IMR-90 (cell line): ENCODE measurements around the gene SSH2. TPM values are rescaled to one million over a fixed set of nuclear protein-coding genes. Genes with fewer than 3 reads are reported as not detected.
A peak's percentile ranks its signal among the peaks of the same experiment; 100 is the strongest.

Experiments used
- ATAC-seq: fragments of 200-7000 bp; cut with Tn5 transposase; 2 replicates; pipeline ENCODE4 v1.9.1; 2020; ENCODE audit warnings: low read depth, mild to moderate bottlenecking, moderate library complexity
- BruUV-seq: library from RNA; stranded (reverse); fragments of 400-500 nt; replicated peaks from 2 replicates; lab custom pipeline; 2021; lab: Mats Ljungman, UMichigan
- CTCF ChIA-PET: fragments of 300-600 bp; formaldehyde crosslinking; extraction: SDS; loops from one replicate; lab custom pipeline; 2021; ENCODE audit warnings: antibody characterized with exemption; lab: Yijun Ruan, JAX
- POLR2A ChIA-PET: fragments of 300-600 bp; sonication (Branson Sonifier 250); formaldehyde crosslinking; loops from one replicate; lab custom pipeline; 2022; ENCODE audit warnings: antibody characterized with exemption; ENCODE audit not compliant: unreplicated experiment; lab: Charles Lee
- DNase-seq: peaks from one replicate; pipeline ENCODE4 v3.0.0; 2013
- H2AFZ ChIP-seq: replicated peaks from 2 replicates; pipeline ENCODE3; 2013; ENCODE audit warnings: low read length, mild to moderate bottlenecking; ENCODE audit not compliant: poor library complexity
- H2AK5ac ChIP-seq: 2 replicates; pipeline ENCODE4 v1.6.1; 2013; ENCODE audit warnings: low read depth, low read length, inconsistent platforms
- H2AK9ac ChIP-seq: replicated peaks from 2 replicates; pipeline ENCODE3; 2013; ENCODE audit warnings: mild to moderate bottlenecking, low read depth, low read length, moderate library complexity; ENCODE audit not compliant: poor library complexity
- H2BK120ac ChIP-seq: 2 replicates; pipeline ENCODE4 v1.6.1; 2013; ENCODE audit warnings: low read depth, low read length, inconsistent platforms
- H2BK15ac ChIP-seq: 3 replicates; pipeline ENCODE4 v1.6.1; 2013; ENCODE audit warnings: low read depth, low read length, inconsistent platforms
- H2BK20ac ChIP-seq: 2 replicates; pipeline ENCODE4 v1.6.1; 2013; ENCODE audit warnings: low read depth, mild to moderate bottlenecking, inconsistent platforms, low read length, moderate library complexity
- H2BK5ac ChIP-seq: 2 replicates; pipeline ENCODE4 v1.6.1; 2013; ENCODE audit warnings: mild to moderate bottlenecking, low read depth, low read length, inconsistent platforms; ENCODE audit not compliant: poor library complexity, severe bottlenecking
- H3K14ac ChIP-seq: replicated peaks from 2 replicates; pipeline ENCODE4 v1.6.1; 2013; ENCODE audit warnings: low read depth, low read length, inconsistent platforms
- H3K18ac ChIP-seq: 2 replicates; pipeline ENCODE4 v1.6.1; 2013; ENCODE audit warnings: low read depth, low read length, control low read depth
- H3K23ac ChIP-seq: 2 replicates; pipeline ENCODE4 v1.6.1; 2013; ENCODE audit warnings: low read depth, low read length, inconsistent platforms
- H3K27ac ChIP-seq: 2 replicates; pipeline ENCODE4 v1.5.1; 2013; ENCODE audit warnings: mild to moderate bottlenecking, control low read depth, low read length; ENCODE audit not compliant: insufficient read depth
- H3K27me3 ChIP-seq: 2 replicates; pipeline ENCODE4 v1.6.1; 2013; ENCODE audit warnings: low read length; ENCODE audit not compliant: control insufficient read depth, insufficient read depth
- H3K36me3 ChIP-seq: 2 replicates; pipeline ENCODE4 v1.6.1; 2013; ENCODE audit warnings: low read length, mixed read lengths; ENCODE audit not compliant: control insufficient read depth, insufficient read depth
- H3K4ac ChIP-seq: 2 replicates; pipeline ENCODE4 v1.6.1; 2013; ENCODE audit warnings: low read depth, low read length, inconsistent platforms
- H3K4me1 ChIP-seq: 2 replicates; pipeline ENCODE4 v1.6.1; 2013; ENCODE audit warnings: low read length, mixed read lengths; ENCODE audit not compliant: control insufficient read depth, insufficient read depth
- H3K4me2 ChIP-seq: 2 replicates; pipeline ENCODE4 v1.6.1; 2013; ENCODE audit warnings: low read depth, mild to moderate bottlenecking, control low read depth, low read length, moderate library complexity
- H3K4me3 ChIP-seq: 2 replicates; pipeline ENCODE4 v1.5.1; 2013; ENCODE audit warnings: low read depth, mild to moderate bottlenecking, control low read depth, low read length, moderate library complexity; ENCODE audit not compliant: insufficient read depth
- H3K56ac ChIP-seq: 2 replicates; pipeline ENCODE4 v1.6.1; 2013; ENCODE audit warnings: low read length, inconsistent platforms; ENCODE audit not compliant: insufficient read depth; ENCODE audit errors: extremely low read depth
- H3K79me1 ChIP-seq, 2 experiments: 2 replicates each; pipeline ENCODE4 v1.6.1; 2013; ENCODE audit warnings: low read length in 2 of 2, inconsistent platforms in 1 of 2, low read depth in 1 of 2
- H3K9ac ChIP-seq: 2 replicates; pipeline ENCODE4 v1.6.1; 2013; ENCODE audit warnings: low read depth, low read length, control low read depth
- H3K9me1 ChIP-seq: 2 replicates; pipeline ENCODE4 v1.6.1; 2013; ENCODE audit warnings: low read length, inconsistent platforms; ENCODE audit not compliant: insufficient read depth
- H3K9me3 ChIP-seq: 2 replicates; pipeline ENCODE4 v1.6.1; 2013; ENCODE audit warnings: low read length; ENCODE audit not compliant: control insufficient read depth, insufficient read depth
- H4K20me1 ChIP-seq: 2 replicates; pipeline ENCODE4 v1.6.1; 2013; ENCODE audit warnings: low read length, inconsistent platforms; ENCODE audit not compliant: insufficient read depth
- H4K5ac ChIP-seq: 2 replicates; pipeline ENCODE4 v1.6.1; 2013; ENCODE audit warnings: mild to moderate bottlenecking, low read depth, low read length, control low read depth
- H4K8ac ChIP-seq, 2 experiments: 2 replicates each; pipeline ENCODE4 v1.6.1; 2013; ENCODE audit warnings: low read depth in 2 of 2, low read length in 2 of 2, control low read depth in 1 of 2, inconsistent platforms in 1 of 2
- H4K91ac ChIP-seq: 2 replicates; pipeline ENCODE4 v1.6.1; 2013; ENCODE audit warnings: low read depth, low read length, inconsistent platforms; ENCODE audit not compliant: insufficient read depth
- BHLHE40 ChIP-seq: fragments of 150-350 bp; IDR thresholded peaks from 2 replicates; pipeline ENCODE4 v1.6.1; 2016; ENCODE audit warnings: mild to moderate bottlenecking, low read depth, low read length
- CEBPB ChIP-seq: IDR thresholded peaks from 2 replicates; pipeline ENCODE4 v1.6.1; 2012; ENCODE audit warnings: low read depth, low read length, improper control_type of control experiment
- CHD1 ChIP-seq: IDR thresholded peaks from 2 replicates; pipeline ENCODE4 v1.6.1; 2012; ENCODE audit warnings: low read depth, low read length, improper control_type of control experiment
- MAFK ChIP-seq: IDR thresholded peaks from 2 replicates; pipeline ENCODE4 v1.6.1; 2012; ENCODE audit warnings: low read depth, low read length, improper control_type of control experiment
- MAZ ChIP-seq: IDR thresholded peaks from 2 replicates; pipeline ENCODE4 v1.6.1; 2012; ENCODE audit warnings: low read depth, mild to moderate bottlenecking, low read length, improper control_type of control experiment, moderate library complexity, borderline replicate concordance
- MXI1 ChIP-seq: IDR thresholded peaks from 2 replicates; pipeline ENCODE4 v1.6.1; 2012; ENCODE audit warnings: low read depth, mild to moderate bottlenecking, low read length, moderate library complexity, borderline replicate concordance
- NFE2L2 ChIP-seq: fragments of 150-350 bp; IDR thresholded peaks from 2 replicates; pipeline ENCODE4 v1.6.1; 2016; ENCODE audit warnings: low read depth, mild to moderate bottlenecking, low read length
- POLR2A ChIP-seq: IDR thresholded peaks from 2 replicates; pipeline ENCODE4 v1.6.1; 2012; ENCODE audit warnings: mild to moderate bottlenecking, low read depth, low read length
- RAD21 ChIP-seq: IDR thresholded peaks from 2 replicates; pipeline ENCODE4 v1.6.1; 2012; ENCODE audit warnings: low read length, improper control_type of control experiment
- RCOR1 ChIP-seq: IDR thresholded peaks from 2 replicates; pipeline ENCODE4 v1.6.1; 2012; ENCODE audit warnings: mild to moderate bottlenecking, low read length, improper control_type of control experiment; ENCODE audit not compliant: insufficient replicate concordance
- RFX5 ChIP-seq: IDR thresholded peaks from 2 replicates; pipeline ENCODE4 v1.8.0; 2012; ENCODE audit warnings: low read depth, mild to moderate bottlenecking, low read length, moderate library complexity
- SMC3 ChIP-seq: fragments of 150-350 bp; IDR thresholded peaks from 2 replicates; pipeline ENCODE4 v1.6.1; 2016; ENCODE audit warnings: low read depth, mild to moderate bottlenecking, antibody characterized with exemption, low read length, moderate library complexity
- WGBS, 2 experiments: methylation state at CpG; one replicate each; pipeline versions ENCODE4 v1.1.5 to v1.1.7; 2013; ENCODE audit warnings: missing lambda C conversion rate in 2 of 2; ENCODE audit not compliant: insufficient read length in 1 of 2; ENCODE audit errors: extremely low coverage in 2 of 2; 5-methylcytosine and 5-hydroxymethylcytosine counted together
- dilution Hi-C: fragments of 300-500 bp; cut with HindIII; formaldehyde crosslinking; loops from one replicate; pipeline ENCODE4 v1.14.3; 2018; ENCODE audit warnings: low sequenced_read_pairs; ENCODE audit not compliant: unreplicated experiment
- in situ Hi-C: fragments of 300-500 bp; cut with MboI; formaldehyde crosslinking; loops from 3 replicates; pipeline ENCODE4 v1.14.3; 2019; ENCODE audit warnings: low sequenced_read_pairs, inconsistent platforms, mixed read lengths
- intact Hi-C: fragments of 100-400 bp; cut with micrococcal nuclease; formaldehyde crosslinking; loops from 2 replicates; pipeline ENCODE4 v1.10.0; 2022
- polyA plus RNA-seq, 3 experiments: library from polyadenylated mRNA; depleted of rRNA; stranded (reverse); fragments of >200 nt; gene quantifications; 2 replicates each; pipeline ENCODE4 v1.2.3, GENCODE V29; 2012; ENCODE audit warnings: low replicate concordance in 1 of 3
- total RNA-seq: library from RNA; depleted of rRNA; stranded (reverse); fragments of >200 nt; gene quantifications from 2 replicates; pipeline ENCODE4 v1.2.3, GENCODE V29; 2012
- TF ChIP-seq, protein P1 (sequence below): fragments of 150-350 bp; IDR thresholded peaks from 2 replicates; pipeline ENCODE4 v1.6.1; 2016; ENCODE audit warnings: low read depth, mild to moderate bottlenecking, low read length, moderate library complexity, borderline replicate concordance
- TF ChIP-seq, protein P2 (sequence below): fragments of 150-350 bp; IDR thresholded peaks from 2 replicates; pipeline ENCODE4 v1.6.1; 2017; ENCODE audit warnings: mild to moderate bottlenecking, antibody characterized with exemption, low read length, low read depth

The SSH2 gene
- total and polyA plus RNA-seq, 2 of the 4 experiments (the other 2 are of a cell fraction), result 9.3 TPM

DNA sequence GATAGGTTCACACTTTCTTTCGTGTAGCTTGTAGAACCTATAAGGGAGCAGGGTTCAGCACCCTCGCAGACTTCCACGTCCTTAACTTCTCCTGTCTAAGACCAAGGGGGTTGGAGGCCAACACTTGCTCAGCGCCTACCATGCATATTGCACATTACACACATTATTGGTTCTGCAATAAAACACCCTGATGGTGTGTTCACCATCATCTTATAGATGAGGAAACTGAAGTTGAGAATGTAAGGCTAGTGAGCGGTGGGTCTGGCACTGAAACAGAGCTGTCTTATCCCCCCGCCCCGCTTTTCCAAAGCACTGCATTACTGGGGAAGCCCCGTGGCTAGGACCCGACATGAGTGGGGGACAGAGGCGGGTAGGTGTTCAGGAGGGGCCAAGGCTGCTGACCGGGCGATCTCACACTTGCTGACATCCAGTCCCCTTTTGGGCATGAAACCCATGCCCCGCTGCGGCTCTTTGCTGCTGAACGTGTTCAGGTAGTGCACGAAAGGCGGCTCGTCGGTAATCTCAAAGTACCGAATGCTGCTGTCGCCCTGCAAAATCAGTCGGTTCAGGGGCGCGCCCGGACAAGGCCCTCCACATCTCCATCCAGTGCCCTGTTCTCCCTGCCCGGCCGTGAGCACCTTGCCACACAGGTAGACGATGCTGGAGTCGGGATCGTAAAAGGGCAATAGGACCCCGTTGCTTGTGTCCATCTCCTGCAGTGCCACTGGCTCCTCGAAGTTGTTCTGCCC, 313.6 kb downstream of the SSH2 start:
- no peak overlapping the region for H3K27ac ChIP-seq
- no peak overlapping the region for H3K23ac ChIP-seq
- no peak overlapping the region for H4K8ac ChIP-seq
- no peak overlapping the region for H3K14ac ChIP-seq
- peaks cover 9% of the 10 kb centered on the region; the same call in 1 of the 2 replicates for H4K20me1 ChIP-seq
- no peak overlapping the region for H2BK120ac ChIP-seq
- no peak for ATAC-seq
- H2AK5ac ChIP-seq, result no peak overlapping the region
- H2BK5ac ChIP-seq, result no peak overlapping the region
- no peak overlapping the region for H2BK15ac ChIP-seq
- intact Hi-C loops (no loop called here), dilution Hi-C loops (no loop called here), in situ Hi-C loops (no loop called here)
- peaks cover 21% of the 10 kb centered on the region for H3K9me1 ChIP-seq
- WGBS, 2 experiments, result 55% methylated on average over 21 of the region's 32 CpGs; no CpG with 5 or more reads in 1 of the 2 experiments
- peak overlapping the region; percentile 81 for H2AFZ ChIP-seq
- H3K18ac ChIP-seq, result no peak overlapping the region
- H3K9ac ChIP-seq, result no peak overlapping the region
- no peaks in the 10 kb centered on the region for H3K9me3 ChIP-seq
- H2BK20ac ChIP-seq, result no peak overlapping the region
- BruUV-seq, result no TSS peak
- DNase-seq, result no peak
- no peaks in the 10 kb centered on the region; the same call in 1 of the 2 replicates for H3K27me3 ChIP-seq
- H3K4ac ChIP-seq, result no peak overlapping the region
- H3K79me1 ChIP-seq, result peaks cover 0 to 15% of the 10 kb centered on the region in 2 experiments; a peak in 1 of 4 replicates
- peaks cover 2% of the 10 kb centered on the region; the same call in 1 of the 2 replicates for H3K36me3 ChIP-seq
- no peak overlapping the region for H3K56ac ChIP-seq
- H4K5ac ChIP-seq, result no peak overlapping the region
- H3K4me2 ChIP-seq, result no peak overlapping the region
- ChIA-PET POLR2A (interaction anchor here (1.0 kb wide), 1 partner anchor 145 kb away, joined by 5 read pairs; no protein-coding TSS in a partner anchor), CTCF (interaction anchor here (0.5 to 2.2 kb wide), 6 partner anchors 10 to 186 kb away, joined by 3 to 5 read pairs (median 4); no protein-coding TSS in a partner anchor)
- no peak overlapping the region for H4K91ac ChIP-seq
- H3K4me1 ChIP-seq, result peaks cover 8% of the 10 kb centered on the region
- H3K4me3 ChIP-seq, result no peak overlapping the region
- H2AK9ac ChIP-seq, result no peak overlapping the region
- TF ChIP-seq POLR2A (no peak), RAD21 (no peak), MAZ (no peak), RFX5 (no peak), MAFK (no peak), CEBPB (no peak), BHLHE40 (no peak), MXI1 (no peak), CHD1 (no peak), NFE2L2 (no peak), SMC3 (no peak), RCOR1 (no peak)
- TF ChIP-seq, protein P1, sequence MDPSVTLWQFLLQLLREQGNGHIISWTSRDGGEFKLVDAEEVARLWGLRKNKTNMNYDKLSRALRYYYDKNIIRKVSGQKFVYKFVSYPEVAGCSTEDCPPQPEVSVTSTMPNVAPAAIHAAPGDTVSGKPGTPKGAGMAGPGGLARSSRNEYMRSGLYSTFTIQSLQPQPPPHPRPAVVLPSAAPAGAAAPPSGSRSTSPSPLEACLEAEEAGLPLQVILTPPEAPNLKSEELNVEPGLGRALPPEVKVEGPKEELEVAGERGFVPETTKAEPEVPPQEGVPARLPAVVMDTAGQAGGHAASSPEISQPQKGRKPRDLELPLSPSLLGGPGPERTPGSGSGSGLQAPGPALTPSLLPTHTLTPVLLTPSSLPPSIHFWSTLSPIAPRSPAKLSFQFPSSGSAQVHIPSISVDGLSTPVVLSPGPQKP, result no peak
- TF ChIP-seq, protein P2, sequence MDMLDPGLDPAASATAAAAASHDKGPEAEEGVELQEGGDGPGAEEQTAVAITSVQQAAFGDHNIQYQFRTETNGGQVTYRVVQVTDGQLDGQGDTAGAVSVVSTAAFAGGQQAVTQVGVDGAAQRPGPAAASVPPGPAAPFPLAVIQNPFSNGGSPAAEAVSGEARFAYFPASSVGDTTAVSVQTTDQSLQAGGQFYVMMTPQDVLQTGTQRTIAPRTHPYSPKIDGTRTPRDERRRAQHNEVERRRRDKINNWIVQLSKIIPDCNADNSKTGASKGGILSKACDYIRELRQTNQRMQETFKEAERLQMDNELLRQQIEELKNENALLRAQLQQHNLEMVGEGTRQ, result no peak
